Dermis microvascular lymphatic vessel endothelial cell (primary cell): ENCODE measurements around the gene KRT85. TPM values are rescaled to one million over a fixed set of nuclear protein-coding genes. Genes with fewer than 3 reads are reported as not detected.

Source experiments
- DNase-seq, 2 donors: peaks; one replicate each; pipeline versions ENCODE4 v3.0.0 to v3.0.0-alpha.2; 2010; ENCODE audit warnings: low read depth in 2 of 2
- total RNA-seq: library from RNA; depleted of rRNA; stranded (reverse); fragments of >200 nt; gene quantifications from 2 replicates; pipeline ENCODE4 v1.2.1, GENCODE V29; 2014

The KRT85 gene
- total RNA-seq, 1 donor from 2014 or later = not detected

- no peak for DNase-seq
Observed at GRCh38 chr12:52369211-52369610, 1.9 kb upstream of the KRT85 start.

- no peak for DNase-seq
Observed at GRCh38 chr12:52368508-52368907, 1.2 kb upstream of the KRT85 start.

GRCh38 chr12:52367876-52368275, 595 bp upstream of the KRT85 start:
- DNase-seq = no peak

- no peak for DNase-seq
Observed at GRCh38 chr12:52364901-52365489, 2.3 kb downstream of the KRT85 start.

GRCh38 chr12:52364061-52364460, 3.2 kb downstream of the KRT85 start:
- no peak for DNase-seq

- no peak for DNase-seq
Observed at GRCh38 chr12:52363111-52363679, 4.1 kb downstream of the KRT85 start.

- DNase-seq = no peak
Observed at GRCh38 chr12:52362118-52362726, 5.1 kb downstream of the KRT85 start.

GRCh38 chr12:52361553-52361952, 5.7 kb downstream of the KRT85 start:
- DNase-seq = no peak

- no peak for DNase-seq
Observed at GRCh38 chr12:52360663-52361271, 6.5 kb downstream of the KRT85 start.

GRCh38 chr12:52360106-52360662, 7.1 kb downstream of the KRT85 start:
- DNase-seq = no peak

- DNase-seq = no peak
Observed at GRCh38 chr12:52359621-52360061, 7.6 kb downstream of the KRT85 start.

- DNase-seq = no peak
Observed at GRCh38 chr12:52358575-52359350, 8.5 kb downstream of the KRT85 start.

GRCh38 chr12:52356762-52357580, 10.3 kb downstream of the KRT85 start:
- no peak for DNase-seq

- no peak for DNase-seq
Observed at GRCh38 chr12:52356031-52356761, 11.1 kb downstream of the KRT85 start.

- DNase-seq = no peak
Observed at GRCh38 chr12:52355176-52355575, 12.1 kb downstream of the KRT85 start.

GRCh38 chr12:52354200-52354599, 13.1 kb downstream of the KRT85 start:
- DNase-seq = no peak

GRCh38 chr12:52353766-52354165, 13.5 kb downstream of the KRT85 start:
- DNase-seq = no peak

- no peak for DNase-seq
Observed at GRCh38 chr12:52352951-52353350, 14.3 kb downstream of the KRT85 start.

GRCh38 chr12:52351196-52352059, 15.9 kb downstream of the KRT85 start:
- DNase-seq = no peak
